ENCODE results near the gene GREB1L. TPM values are rescaled to one million over a fixed set of nuclear protein-coding genes. Genes with fewer than 3 reads are reported as not detected.
A peak's percentile ranks its signal among the peaks of the same experiment; 100 is the strongest.

The GREB1L gene
- polyA plus RNA-seq, 1 donor (not counting 4 experiments of a cell fraction or from before 2014, with no cell fraction given), result 5.5 TPM

- Histone ChIP-seq H3K79me2 (ENCODE audit: control insufficient read depth, insufficient read depth, low read length) (no peaks in the 10 kb centered on the region), H3K9me3 (ENCODE audit: control insufficient read depth, low read depth, low read length) (no peaks in the 10 kb centered on the region), H3K36me3 (ENCODE audit: control insufficient read depth in 2 of 2, extremely low read depth in 1 of 2, insufficient read depth in 2 of 2, low read length in 2 of 2) (no peaks in the 10 kb centered on the region), H3K4me2 (ENCODE audit: control insufficient read depth, extremely low read depth, insufficient read depth, low read depth, low read length) (peak overlapping the region; percentile 47), H3K4me1 (ENCODE audit: control insufficient read depth, extremely low read depth, insufficient read depth, low read length) (peaks cover 27% of the 10 kb centered on the region), H3K27me3 (ENCODE audit: control insufficient read depth, extremely low read depth, insufficient read depth, low read length) (no peaks in the 10 kb centered on the region), H2AFZ (ENCODE audit: control insufficient read depth, low read length) (peak overlapping the region; percentile 76), H3K9me1 (ENCODE audit: control insufficient read depth, extremely low read depth, insufficient read depth, low read length) (no peaks in the 10 kb centered on the region), H3K27ac (ENCODE audit: control insufficient read depth, insufficient read depth, low read length) (peak overlapping the region; percentile 33), H3K9ac (ENCODE audit: control insufficient read depth, extremely low read depth, insufficient read depth, low read length) (no peak overlapping the region), H4K20me1 (ENCODE audit: control insufficient read depth, extremely low read depth, insufficient read depth, low read length) (no peaks in the 10 kb centered on the region), H3K4me3 (ENCODE audit: control insufficient read depth in 2 of 3, extremely low read depth in 1 of 3, insufficient read depth in 2 of 3, low read depth in 1 of 3, low read length in 3 of 3) (peak overlapping the region in 1 of 3 experiments; percentile 2)
- dilution Hi-C loops (cut with MboI; ENCODE audit: extremely low pct_ligation_motif_present, low sequenced_read_pairs), result no loop called here
- TF ChIP-seq, protein P1, sequence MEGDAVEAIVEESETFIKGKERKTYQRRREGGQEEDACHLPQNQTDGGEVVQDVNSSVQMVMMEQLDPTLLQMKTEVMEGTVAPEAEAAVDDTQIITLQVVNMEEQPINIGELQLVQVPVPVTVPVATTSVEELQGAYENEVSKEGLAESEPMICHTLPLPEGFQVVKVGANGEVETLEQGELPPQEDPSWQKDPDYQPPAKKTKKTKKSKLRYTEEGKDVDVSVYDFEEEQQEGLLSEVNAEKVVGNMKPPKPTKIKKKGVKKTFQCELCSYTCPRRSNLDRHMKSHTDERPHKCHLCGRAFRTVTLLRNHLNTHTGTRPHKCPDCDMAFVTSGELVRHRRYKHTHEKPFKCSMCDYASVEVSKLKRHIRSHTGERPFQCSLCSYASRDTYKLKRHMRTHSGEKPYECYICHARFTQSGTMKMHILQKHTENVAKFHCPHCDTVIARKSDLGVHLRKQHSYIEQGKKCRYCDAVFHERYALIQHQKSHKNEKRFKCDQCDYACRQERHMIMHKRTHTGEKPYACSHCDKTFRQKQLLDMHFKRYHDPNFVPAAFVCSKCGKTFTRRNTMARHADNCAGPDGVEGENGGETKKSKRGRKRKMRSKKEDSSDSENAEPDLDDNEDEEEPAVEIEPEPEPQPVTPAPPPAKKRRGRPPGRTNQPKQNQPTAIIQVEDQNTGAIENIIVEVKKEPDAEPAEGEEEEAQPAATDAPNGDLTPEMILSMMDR (optimal IDR thresholded peaks at IDR 0.05 in 1 of 3, IDR thresholded peaks at IDR 0.05 in 1 of 3, conservative IDR thresholded peaks at IDR 0.05 in 1 of 3; ENCODE audit: extremely low read depth in 1 of 3, insufficient read depth in 2 of 3, low read length in 3 of 3), result no peak
- no peak for TF ChIP-seq EZH2 (IDR thresholded peaks at IDR 0.05; ENCODE audit: low read length)
- no peak for DNase-seq (ENCODE audit: low read depth, low spot score)
- FAIRE-seq, result no peak
Observed at GRCh38 chr18:21300035-21300907, 58.2 kb downstream of the GREB1L start.

GRCh38 chr18:21300908-21301200, 58.8 kb downstream of the GREB1L start:
- peak overlapping the region; percentile 33 for H3K27ac ChIP-seq (ENCODE audit: control insufficient read depth, insufficient read depth, low read length)
- no peak overlapping the region for H3K9ac ChIP-seq (ENCODE audit: control insufficient read depth, extremely low read depth, insufficient read depth, low read length)
- no peak overlapping the region for H3K4me2 ChIP-seq (ENCODE audit: control insufficient read depth, extremely low read depth, insufficient read depth, low read depth, low read length)
- H3K4me3 ChIP-seq (ENCODE audit: control insufficient read depth in 2 of 3, extremely low read depth in 1 of 3, insufficient read depth in 2 of 3, low read depth in 1 of 3, low read length in 3 of 3), result peak overlapping the region in 1 of 3 experiments; percentile 2
- no peaks in the 10 kb centered on the region for H4K20me1 ChIP-seq (ENCODE audit: control insufficient read depth, extremely low read depth, insufficient read depth, low read length)
- peak overlapping the region; percentile 76 for H2AFZ ChIP-seq (ENCODE audit: control insufficient read depth, low read length)
- TF ChIP-seq, protein P1 (optimal IDR thresholded peaks at IDR 0.05 in 1 of 3, IDR thresholded peaks at IDR 0.05 in 1 of 3, conservative IDR thresholded peaks at IDR 0.05 in 1 of 3; ENCODE audit: extremely low read depth in 1 of 3, insufficient read depth in 2 of 3, low read length in 3 of 3), result no peak
- TF ChIP-seq EZH2 (IDR thresholded peaks at IDR 0.05; ENCODE audit: low read length), result no peak
- no peaks in the 10 kb centered on the region for H3K36me3 ChIP-seq (ENCODE audit: control insufficient read depth in 2 of 2, extremely low read depth in 1 of 2, insufficient read depth in 2 of 2, low read length in 2 of 2)
- H3K4me1 ChIP-seq (ENCODE audit: control insufficient read depth, extremely low read depth, insufficient read depth, low read length), result peaks cover 27% of the 10 kb centered on the region
- dilution Hi-C loops (cut with MboI; ENCODE audit: extremely low pct_ligation_motif_present, low sequenced_read_pairs), result no loop called here
- peak; percentile 82 for FAIRE-seq
- DNase-seq (ENCODE audit: low read depth, low spot score), result no peak
- no peaks in the 10 kb centered on the region for H3K79me2 ChIP-seq (ENCODE audit: control insufficient read depth, insufficient read depth, low read length)
- no peaks in the 10 kb centered on the region for H3K9me3 ChIP-seq (ENCODE audit: control insufficient read depth, low read depth, low read length)
- H3K9me1 ChIP-seq (ENCODE audit: control insufficient read depth, extremely low read depth, insufficient read depth, low read length), result no peaks in the 10 kb centered on the region
- no peaks in the 10 kb centered on the region for H3K27me3 ChIP-seq (ENCODE audit: control insufficient read depth, extremely low read depth, insufficient read depth, low read length)

Measured in keratinocyte (primary cell).